Peyer's patch (tissue), 4 donors: ENCODE measurements around the gene GNAQ. TPM values are rescaled to one million over a fixed set of nuclear protein-coding genes. Genes with fewer than 3 reads are reported as not detected.

Experiments
- DNase-seq, 3 donors: peaks; one replicate each; pipeline ENCODE4 v3.0.0-alpha.2; 2017 to 2019
- H3K27ac ChIP-seq, 4 donors: fragments of 200-600 bp; sonication (generic); one replicate each; pipeline ENCODE4 v1.5.1; 2016 to 2019
- H3K27me3 ChIP-seq, 2 donors: fragments of 200-600 bp; sonication (generic); one replicate each; pipeline ENCODE4 v1.5.1; 2019
- H3K36me3 ChIP-seq, 3 donors: fragments of 200-600 bp; sonication (generic); one replicate each; pipeline ENCODE4 v1.5.1; 2016 to 2019
- H3K4me1 ChIP-seq, 4 donors: fragments of 200-600 bp; sonication (generic); one replicate each; pipeline ENCODE4 v1.5.1; 2016 to 2019
- H3K4me3 ChIP-seq, 4 donors: fragments of 200-600 bp; sonication (generic); 1 replicate in 3 of 4; 2 replicates in 1 of 4; pipeline ENCODE4 v1.5.1; 2016 to 2019; ENCODE audit warnings: mild to moderate bottlenecking in 1 of 4
- H3K9me3 ChIP-seq, 4 donors: fragments of 200-600 bp; sonication (generic); one replicate each; pipeline ENCODE4 v1.5.1; 2016 to 2019; ENCODE audit warnings: mild to moderate bottlenecking in 1 of 4
- CTCF ChIP-seq, 6 experiments: fragments of 450-650 bp in 4 of 6; fragments of 200-600 bp in 2 of 6; sonication (generic) in 1 of 6; IDR thresholded peaks; one replicate each; pipeline ENCODE4 v1.5.1; 2017 to 2019; ENCODE audit warnings: antibody characterized with exemption in 6 of 6, mild to moderate bottlenecking in 3 of 6, moderate library complexity in 1 of 6
- POLR2A ChIP-seq, 2 donors: fragments of 450-650 bp; IDR thresholded peaks; one replicate each; pipeline ENCODE4 v1.5.1; 2017; ENCODE audit warnings: antibody characterized with exemption in 2 of 2, mild to moderate bottlenecking in 2 of 2, moderate library complexity in 2 of 2
- total RNA-seq, 4 donors: library from RNA; depleted of rRNA; stranded (reverse); fragments of >200 nt; gene quantifications; one replicate each; pipeline ENCODE4 v1.1.0, GENCODE V29; 2016

The GNAQ gene
- total RNA-seq, 4 donors from 2014 or later: 28.7 to 45.4 (median 33.5) TPM

GRCh38 chr9:77843076-77843870 lies 188.3 kb downstream of the GNAQ start:
- H3K4me3 ChIP-seq: no peak overlapping the region
- H3K4me1 ChIP-seq: peaks cover 0 to 37% (median 0%) of the 10 kb centered on the region in 4 donors
- TF ChIP-seq CTCF (IDR thresholded peaks at IDR 0.05) (no peak), POLR2A (IDR thresholded peaks at IDR 0.05) (no peak)
- no peaks in the 10 kb centered on the region for H3K36me3 ChIP-seq
- no peaks in the 10 kb centered on the region for H3K27me3 ChIP-seq
- no peak overlapping the region for H3K27ac ChIP-seq
- H3K9me3 ChIP-seq: no peaks in the 10 kb centered on the region
- DNase-seq: no peak

GRCh38 chr9:77841739-77842386 lies 189.7 kb downstream of the GNAQ start:
- no peak for DNase-seq
- H3K4me3 ChIP-seq: no peak overlapping the region
- TF ChIP-seq CTCF (IDR thresholded peaks at IDR 0.05) (peak in 4 of 6 experiments; percentile 2 to 26 (median 20)), POLR2A (IDR thresholded peaks at IDR 0.05) (no peak)
- no peaks in the 10 kb centered on the region for H3K36me3 ChIP-seq
- H3K9me3 ChIP-seq: no peaks in the 10 kb centered on the region
- no peaks in the 10 kb centered on the region for H3K27me3 ChIP-seq
- peaks cover 0 to 26% (median 0%) of the 10 kb centered on the region in 4 donors for H3K4me1 ChIP-seq
- H3K27ac ChIP-seq: no peak overlapping the region

- peak overlapping the region in 2 of 4 donors; percentile 25 to 56 for H3K27ac ChIP-seq
- no peaks in the 10 kb centered on the region for H3K9me3 ChIP-seq
- TF ChIP-seq POLR2A (IDR thresholded peaks at IDR 0.05): no peak
- no peak for TF ChIP-seq CTCF (IDR thresholded peaks at IDR 0.05)
- peaks cover 0 to 20% (median 0%) of the 10 kb centered on the region in 4 donors for H3K4me1 ChIP-seq
- no peaks in the 10 kb centered on the region for H3K27me3 ChIP-seq
- no peak overlapping the region for H3K4me3 ChIP-seq
- no peaks in the 10 kb centered on the region for H3K36me3 ChIP-seq
- no peak for DNase-seq
Observed at GRCh38 chr9:77839459-77840140, 192.0 kb downstream of the GNAQ start.

GRCh38 chr9:77838986-77839385 lies 192.6 kb downstream of the GNAQ start:
- TF ChIP-seq CTCF (IDR thresholded peaks at IDR 0.05) (no peak), POLR2A (IDR thresholded peaks at IDR 0.05) (no peak)

GRCh38 chr9:77834898-77835488 lies 196.6 kb downstream of the GNAQ start:
- Histone ChIP-seq H3K27ac (no peak overlapping the region), H3K27me3 (no peaks in the 10 kb centered on the region), H3K4me3 (no peak overlapping the region), H3K9me3 (no peaks in the 10 kb centered on the region), H3K4me1 (peaks cover 0 to 8% (median 0%) of the 10 kb centered on the region in 4 donors), H3K36me3 (no peaks in the 10 kb centered on the region)
- TF ChIP-seq CTCF (IDR thresholded peaks at IDR 0.05): no peak
- no peak for TF ChIP-seq POLR2A (IDR thresholded peaks at IDR 0.05)
- no peak for DNase-seq

More at GRCh38 chr9:77838986-77839385, 192.6 kb downstream of the GNAQ start:
- Histone ChIP-seq H3K4me1 (peaks cover 0 to 20% (median 0%) of the 10 kb centered on the region in 4 donors), H3K9me3 (no peaks in the 10 kb centered on the region), H3K27ac (peak overlapping the region in 1 of 4 donors; percentile 56), H3K36me3 (no peaks in the 10 kb centered on the region), H3K4me3 (no peak overlapping the region), H3K27me3 (no peaks in the 10 kb centered on the region)
- DNase-seq: no peak
